Lung (tissue), 12 donors: ENCODE measurements around the gene ARL3. TPM values are rescaled to one million over a fixed set of nuclear protein-coding genes. Genes with fewer than 3 reads are reported as not detected.

Experiments
- ATAC-seq: fragments of 200-7000 bp; cut with Tn5 transposase; one replicate; pipeline ENCODE4 v1.9.1; 2020; ENCODE audit warnings: moderate number of reproducible peaks; ENCODE audit not compliant: insufficient read depth, low FRiP score
- DNase-seq, 3 donors: peaks; one replicate each; pipeline ENCODE4 v3.0.0-alpha.2; 2013 to 2017
- H3K27ac ChIP-seq, 2 donors: one replicate each; pipeline ENCODE4 v1.5.1; 2013; ENCODE audit warnings: mild to moderate bottlenecking in 2 of 2, moderate library complexity in 2 of 2, control low read depth in 1 of 2, inconsistent platforms in 1 of 2, low read depth in 1 of 2, low read length in 1 of 2
- H3K27me3 ChIP-seq, 3 donors: one replicate each; pipeline ENCODE4 v1.5.1; 2013; ENCODE audit warnings: low read length in 2 of 3; ENCODE audit not compliant: control insufficient read depth in 3 of 3, insufficient read depth in 3 of 3
- H3K36me3 ChIP-seq, 4 donors: one replicate each; pipeline ENCODE4 v1.5.1; 2013; ENCODE audit warnings: low read length in 4 of 4, mild to moderate bottlenecking in 1 of 4, moderate library complexity in 1 of 4; ENCODE audit not compliant: control insufficient read depth in 4 of 4, insufficient read depth in 4 of 4
- H3K4me1 ChIP-seq, 5 donors: one replicate each; pipeline ENCODE4 v1.5.1; 2013; ENCODE audit warnings: low read length in 5 of 5, mild to moderate bottlenecking in 2 of 5, moderate library complexity in 1 of 5; ENCODE audit not compliant: control insufficient read depth in 5 of 5, insufficient read depth in 5 of 5
- H3K4me3 ChIP-seq: one replicate; pipeline ENCODE4 v1.5.1; 2013; ENCODE audit warnings: mild to moderate bottlenecking, control low read depth, moderate library complexity
- H3K9ac ChIP-seq, 2 donors: one replicate each; pipeline ENCODE4 v1.5.1; 2013; ENCODE audit warnings: low read length in 2 of 2, control low read depth in 1 of 2; ENCODE audit not compliant: insufficient read depth in 1 of 2
- H3K9me3 ChIP-seq, 4 donors: one replicate each; pipeline ENCODE4 v1.5.1; 2013; ENCODE audit warnings: low read length in 3 of 4, mild to moderate bottlenecking in 1 of 4, moderate library complexity in 1 of 4; ENCODE audit not compliant: control insufficient read depth in 4 of 4, insufficient read depth in 3 of 4
- CTCF ChIP-seq: IDR thresholded peaks from 2 replicates; pipeline ENCODE4 v1.5.1; 2012; ENCODE audit warnings: mild to moderate bottlenecking; ENCODE audit errors: control extremely low read depth, extremely low read depth
- WGBS, 2 donors: extraction: QIAGEN DNeasy Blood & Tissue Kit; methylation state at CpG; one replicate each; pipeline ENCODE4 v1.1.7; 2013; 5-methylcytosine and 5-hydroxymethylcytosine counted together
- polyA plus RNA-seq, 2 donors: library from polyadenylated mRNA; stranded (reverse); fragments of 200-250 nt; gene quantifications; one replicate each; pipeline ENCODE4 v1.2.1, GENCODE V29; 2013
- total RNA-seq, 2 donors: library from RNA; depleted of rRNA in 1 of 2; stranded (reverse); fragments of >200 nt in 1 of 2; gene quantifications; one replicate each; pipeline ENCODE4 v1.2.1, GENCODE V29; 2014 to 2021
- donor health status: control.
- donor health status: control.
- donor health status: Bipolar disorder and iron deficiency.
- donor health status: healthy.
- donor health status: DM: yes; HTN: yes; CAD: no.

ARL3 gene
- total and polyA plus RNA-seq, 4 donors, result 6.7 to 12.2 (median 9.7) TPM

DNA sequence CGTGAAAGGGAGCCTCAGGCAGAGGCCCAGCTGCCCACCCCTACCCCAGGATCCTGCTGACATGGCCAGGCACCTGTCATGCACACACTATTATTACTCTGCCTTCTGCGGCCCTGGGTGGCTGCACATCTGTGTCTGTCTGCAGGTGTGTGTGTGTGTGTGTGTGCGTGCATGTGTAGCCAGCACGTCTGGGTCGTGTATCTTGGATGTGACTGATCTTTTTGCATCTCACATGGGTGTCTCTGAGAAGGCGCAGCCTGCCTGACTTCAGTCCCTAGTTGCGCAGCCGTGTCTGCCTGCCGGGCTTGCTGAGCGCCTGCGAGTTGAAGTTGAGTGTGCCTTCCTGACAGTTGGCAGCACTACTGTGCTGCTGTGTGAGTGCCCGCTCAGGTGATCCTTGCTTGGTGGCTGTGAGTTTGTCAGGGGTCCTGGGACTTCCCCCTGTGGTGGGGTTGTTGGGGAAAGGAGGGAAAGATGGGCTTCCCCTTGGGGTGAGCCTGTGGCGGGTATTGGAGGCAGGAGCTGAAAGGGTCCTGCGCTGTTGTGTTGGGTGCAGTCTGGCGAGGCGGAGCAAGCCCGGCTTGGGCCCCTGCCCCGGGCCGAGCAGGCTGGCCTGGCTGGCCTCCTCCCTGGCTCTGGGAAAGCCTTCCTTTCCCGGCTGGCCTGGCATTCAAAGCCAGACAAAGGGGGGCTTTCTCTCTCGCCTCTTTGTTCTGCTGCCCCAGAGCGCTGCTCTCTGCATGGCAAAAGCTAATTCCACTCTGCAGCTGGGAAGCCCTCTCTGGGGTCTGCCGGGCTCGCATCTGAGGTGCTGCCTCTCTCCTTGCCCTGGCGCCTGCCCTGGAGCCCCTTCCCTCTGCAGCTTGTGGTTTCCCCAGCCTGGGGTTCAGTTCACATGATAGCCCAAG lies 65.1 kb downstream of the ARL3 start:
- Histone ChIP-seq H3K27me3 (no peaks in the 10 kb centered on the region), H3K9ac (no peak overlapping the region), H3K27ac (peak overlapping the region; percentile 46 to 96), H3K9me3 (no peaks in the 10 kb centered on the region), H3K4me3 (no peak overlapping the region), H3K36me3 (peaks cover 0 to 36% (median 14%) of the 10 kb centered on the region in 4 donors), H3K4me1 (peaks cover 17 to 56% (median 39%) of the 10 kb centered on the region in 5 donors)
- no peak for ATAC-seq
- DNase-seq, result peak; percentile 50 to 80 (median 51)
- TF ChIP-seq CTCF, result no peak
- 22 to 23% methylated on average over 24 to 25 of the region's 25 CpGs for WGBS, 2 donors

DNA sequence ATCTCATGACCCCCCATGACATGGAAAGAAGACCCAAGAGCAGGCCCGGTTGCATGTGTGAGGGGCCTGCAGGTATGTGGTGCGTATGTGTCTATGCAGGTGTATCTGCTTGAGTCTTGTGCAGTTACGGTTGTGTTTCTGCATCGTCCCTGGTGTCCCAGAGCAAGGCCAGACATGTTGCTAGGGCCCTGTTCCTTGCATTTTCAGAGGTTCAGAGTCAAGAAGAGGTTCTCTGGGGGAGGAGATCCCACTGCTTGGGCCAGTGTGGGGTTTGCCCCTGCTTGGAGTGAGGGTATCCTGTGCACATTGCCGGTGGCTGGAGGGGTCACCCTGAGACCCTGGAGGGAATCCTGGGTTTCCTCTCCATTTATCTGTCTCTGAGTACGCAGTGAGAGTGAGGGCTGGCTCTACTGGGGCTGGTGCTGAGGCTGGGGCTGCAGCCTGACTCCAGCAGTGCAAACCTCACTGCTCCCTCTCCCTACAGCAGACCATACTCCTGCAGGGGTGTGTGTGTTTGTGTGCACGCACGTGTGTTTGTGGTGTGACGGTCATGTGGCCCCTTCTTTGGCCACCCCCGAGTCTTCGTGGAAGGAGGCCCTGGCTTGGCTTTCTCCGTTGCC lies 65.8 kb downstream of the ARL3 start:
- DNase-seq, result no peak
- Histone ChIP-seq H3K9me3 (no peaks in the 10 kb centered on the region), H3K27ac (peak overlapping the region in 1 of 2 donors; percentile 96), H3K4me1 (peaks cover 17 to 56% (median 39%) of the 10 kb centered on the region in 5 donors), H3K4me3 (no peak overlapping the region), H3K9ac (no peak overlapping the region), H3K36me3 (peaks cover 0 to 30% (median 8%) of the 10 kb centered on the region in 4 donors), H3K27me3 (no peaks in the 10 kb centered on the region)
- 34 to 55% methylated on average over 12 of the region's 12 CpGs for WGBS, 2 donors
- TF ChIP-seq CTCF, result no peak
- ATAC-seq, result no peak

GRCh38 chr10:102647443-102648268 lies 66.5 kb downstream of the ARL3 start:
- Histone ChIP-seq H3K9ac (peak overlapping the region in 1 of 2 donors; percentile 23), H3K9me3 (no peaks in the 10 kb centered on the region), H3K27me3 (no peaks in the 10 kb centered on the region), H3K27ac (peak overlapping the region; percentile 4 to 96), H3K4me1 (peaks cover 17 to 56% (median 39%) of the 10 kb centered on the region in 5 donors), H3K36me3 (peaks cover 0 to 27% (median 3%) of the 10 kb centered on the region in 4 donors), H3K4me3 (peak overlapping the region; percentile 87)
- TF ChIP-seq CTCF, result no peak
- ATAC-seq (no peak), DNase-seq (no peak)
- WGBS, 2 donors, result 48 to 68% methylated on average over 7 of the region's 7 CpGs
